Left forelimb (tissue), 1 donor: ENCODE measurements around the gene PIWIL4.
"Not testable (repeated sequence)": the region's sequence is repeated elsewhere in the genome, so short reads cannot be mapped to it uniquely, and the experiment has no call there.

Experiments used
- DNase-seq: peaks from one replicate; pipeline ENCODE4 v3.0.0-alpha.2; 2018; ENCODE audit warnings: low spot score

The PIWIL4 gene

DNA sequence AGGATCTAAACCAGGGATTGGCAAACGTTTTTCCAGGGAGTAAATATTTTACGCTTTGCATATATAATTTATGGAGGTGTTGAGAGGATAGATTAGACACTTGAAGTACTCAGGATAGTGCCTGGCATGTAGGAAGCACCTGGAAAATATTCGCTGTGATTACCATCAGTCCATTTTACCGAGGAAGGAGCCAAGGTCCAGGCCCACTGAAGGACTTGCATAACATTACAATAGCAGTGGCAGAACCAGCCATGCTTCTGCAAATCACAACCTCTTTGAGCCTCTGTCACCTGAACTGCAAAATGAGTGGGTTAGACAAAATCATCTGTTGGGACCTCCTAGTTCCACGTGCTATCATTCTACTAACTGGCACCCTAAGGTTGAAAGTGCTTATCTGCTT, 18.0 kb upstream of the PIWIL4 start:
- DNase-seq, result no peak

DNA sequence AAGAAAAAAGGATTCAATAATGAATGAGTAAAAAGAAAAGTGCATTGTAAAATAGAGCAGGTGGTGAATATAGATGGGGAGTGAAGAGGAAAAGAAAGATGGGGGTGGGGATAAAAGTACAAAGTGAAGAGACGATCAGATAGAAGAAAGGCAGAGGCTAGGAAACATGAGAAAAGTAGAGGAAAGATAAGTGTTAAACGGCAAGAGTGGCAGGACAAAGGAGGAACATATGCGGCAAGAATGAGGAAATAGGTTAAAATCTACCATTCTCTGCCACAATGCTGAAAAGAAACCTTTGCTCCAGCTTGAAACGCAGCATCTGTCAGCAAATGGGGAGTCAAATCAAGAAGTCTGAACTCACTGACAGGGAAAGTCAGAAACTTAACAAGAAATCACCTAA, 16.7 kb upstream of the PIWIL4 start:
- no peak for DNase-seq

GRCh38 chr11:94553938-94554337, 13.2 kb upstream of the PIWIL4 start:
- no peak for DNase-seq

- DNase-seq, result not testable (repeated sequence)
Observed at GRCh38 chr11:94555752-94556329, 11.3 kb upstream of the PIWIL4 start.

DNA sequence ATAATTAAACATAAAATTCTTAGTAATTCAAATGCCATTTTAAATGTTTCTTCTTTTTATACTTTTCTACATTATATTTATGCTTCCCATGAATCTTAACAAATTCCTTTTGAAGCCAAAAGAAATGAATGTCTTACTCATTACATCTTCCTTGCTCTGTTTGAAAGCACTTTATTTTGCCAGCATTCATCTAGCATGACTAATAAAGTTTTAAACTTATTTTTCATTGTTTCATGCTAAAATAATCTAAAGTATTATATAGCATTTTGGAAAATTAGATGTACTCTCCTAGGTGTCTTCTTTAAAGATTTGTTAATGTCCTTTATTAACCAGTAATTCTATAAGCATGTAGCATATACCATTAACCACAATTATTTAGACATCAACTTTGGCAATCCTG, 9.7 kb upstream of the PIWIL4 start:
- DNase-seq, result no peak

DNA sequence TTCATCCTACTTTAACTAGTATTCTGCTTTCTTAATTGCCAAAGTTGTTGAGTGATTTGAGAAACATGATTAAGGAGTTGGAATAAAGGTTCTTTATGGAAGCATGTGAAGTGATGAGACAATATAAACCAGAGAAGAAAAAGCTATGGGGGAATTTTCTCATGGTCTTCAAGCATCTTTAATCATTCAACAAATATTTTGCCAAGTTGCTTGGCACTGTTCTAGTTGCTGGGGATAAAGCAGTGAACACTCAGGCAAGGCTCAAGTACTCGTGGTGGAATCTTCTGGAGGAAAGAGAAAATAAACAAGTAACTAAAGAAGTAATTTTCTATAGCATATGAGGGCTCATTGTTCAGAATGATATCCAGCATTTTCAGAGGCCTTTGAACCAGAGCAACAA, 9.2 kb upstream of the PIWIL4 start:
- DNase-seq, result no peak

DNA sequence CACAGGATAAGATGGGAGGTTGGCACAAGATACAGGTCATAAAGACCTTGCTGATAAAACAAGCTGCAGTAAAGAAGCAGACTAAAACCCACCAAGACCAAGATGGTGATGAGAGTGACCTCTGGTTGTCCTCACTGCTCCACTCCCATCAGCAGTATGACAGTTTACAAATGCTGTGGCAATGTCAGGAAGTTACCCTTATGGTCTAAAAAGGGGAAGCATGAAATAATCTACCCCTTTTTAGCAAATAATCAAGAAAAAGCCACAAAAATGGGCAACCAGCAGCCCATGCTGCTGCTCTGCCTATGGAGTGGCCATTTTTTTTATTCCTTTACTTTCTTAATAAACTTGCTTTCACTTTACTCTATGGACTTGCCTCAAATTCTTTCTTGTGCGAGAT, 8.7 kb upstream of the PIWIL4 start:
- no peak for DNase-seq

GRCh38 chr11:94558932-94559331, 8.2 kb upstream of the PIWIL4 start:
- DNase-seq, result no peak

- no peak for DNase-seq
Observed at GRCh38 chr11:94559361-94559760, 7.8 kb upstream of the PIWIL4 start.

DNA sequence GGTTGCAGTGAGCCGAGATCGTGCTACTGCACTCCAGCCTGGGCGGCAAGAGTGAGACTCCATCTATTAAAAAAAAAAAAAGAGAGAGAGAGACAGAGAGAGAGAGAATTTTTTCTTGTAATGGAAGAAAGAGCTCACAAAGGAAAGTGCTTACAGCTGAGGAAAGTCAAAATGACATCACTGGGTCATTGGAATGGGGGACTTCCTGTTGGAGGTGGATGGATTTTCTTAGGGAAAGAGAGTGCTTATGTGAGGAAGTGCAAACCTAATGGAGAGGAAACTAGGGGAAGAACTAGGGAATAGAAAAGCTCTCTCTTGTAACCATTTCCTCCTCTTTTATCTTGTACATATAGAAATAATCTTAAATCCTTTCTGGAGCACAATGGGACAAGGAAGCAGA, 6.3 kb upstream of the PIWIL4 start:
- DNase-seq, result no peak

GRCh38 chr11:94563176-94563847, 3.9 kb upstream of the PIWIL4 start:
- no peak for DNase-seq

- DNase-seq, result no peak
Observed at GRCh38 chr11:94563848-94564467, 3.2 kb upstream of the PIWIL4 start.

DNA sequence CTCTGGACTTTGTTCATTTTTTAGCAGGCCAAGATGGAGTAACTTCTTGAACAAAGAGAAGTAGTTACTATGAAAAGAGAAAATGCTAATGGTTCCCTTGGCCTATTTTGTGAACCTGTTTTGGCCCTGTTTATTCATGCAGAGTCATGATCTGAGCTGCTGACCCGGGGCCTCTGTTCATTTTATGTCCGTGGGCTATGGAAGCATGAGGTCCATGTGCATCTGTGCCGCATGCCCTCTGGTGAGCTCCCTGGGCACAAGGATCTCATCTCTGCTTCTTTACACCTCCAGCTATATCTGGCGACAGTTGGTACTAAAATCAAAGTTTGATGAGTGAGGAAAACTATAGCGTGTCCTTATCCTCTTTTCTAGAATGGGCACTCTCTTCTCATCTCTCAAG, 1.0 kb downstream of the PIWIL4 start:
- DNase-seq, result no peak

- DNase-seq, result no peak
Observed at GRCh38 chr11:94568717-94569116, 1.5 kb downstream of the PIWIL4 start.

DNA sequence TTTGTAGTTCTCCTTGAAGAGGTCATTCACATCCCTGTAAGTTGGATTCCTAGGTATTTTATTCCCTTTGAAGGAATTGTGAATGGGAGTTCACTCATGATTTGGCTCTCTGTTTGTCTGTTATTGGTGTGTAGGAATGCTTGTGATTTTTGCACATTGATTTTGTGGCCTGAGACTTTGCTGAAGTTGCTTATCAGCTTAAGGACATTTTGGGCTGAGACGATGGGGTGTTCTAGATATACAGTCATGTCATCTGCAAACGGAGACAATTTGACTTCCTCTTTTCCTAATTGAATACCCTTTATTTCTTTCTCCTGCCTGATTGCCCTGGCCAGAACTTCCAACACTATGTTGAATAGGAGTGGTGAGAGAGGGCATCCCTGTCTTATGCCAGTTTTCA, 5.8 kb downstream of the PIWIL4 start:
- not testable (repeated sequence) for DNase-seq

DNA sequence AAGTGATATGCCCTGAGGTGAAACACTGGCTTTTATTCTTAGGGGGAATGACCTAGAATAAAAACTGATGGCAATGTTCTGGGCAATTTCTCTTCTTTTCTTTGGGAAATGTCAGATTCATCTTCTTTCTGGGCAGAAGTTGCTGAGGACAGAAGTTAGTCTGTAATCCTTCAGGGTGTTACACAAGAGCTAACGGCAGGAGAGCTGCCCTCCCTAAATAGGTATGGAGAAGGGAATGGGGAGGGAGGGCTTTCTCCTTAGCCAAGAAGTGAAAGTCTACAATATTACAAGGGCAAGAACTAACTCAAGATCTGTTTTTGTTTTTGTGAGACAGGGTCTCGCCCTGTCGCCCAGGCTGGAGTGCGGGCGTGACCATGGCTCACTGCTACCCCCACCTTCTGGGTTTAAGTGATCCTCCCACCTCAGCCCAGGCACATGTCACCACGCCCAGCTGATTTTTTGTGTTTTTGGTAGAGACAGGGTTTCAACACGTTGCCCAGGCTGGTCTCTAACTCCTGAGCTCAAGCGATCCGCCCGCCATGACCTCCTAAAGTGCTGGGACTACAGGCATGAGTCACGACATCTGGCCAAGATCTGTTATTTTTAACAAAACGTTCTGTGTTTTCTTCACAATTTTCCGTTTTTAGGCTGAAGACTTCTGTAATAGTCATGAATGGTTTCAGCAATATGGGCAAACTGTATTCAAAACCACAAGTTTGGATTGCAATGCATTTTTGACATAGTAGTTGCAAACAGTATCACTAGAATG, 7.2 kb downstream of the PIWIL4 start:
- no peak for DNase-seq

DNA sequence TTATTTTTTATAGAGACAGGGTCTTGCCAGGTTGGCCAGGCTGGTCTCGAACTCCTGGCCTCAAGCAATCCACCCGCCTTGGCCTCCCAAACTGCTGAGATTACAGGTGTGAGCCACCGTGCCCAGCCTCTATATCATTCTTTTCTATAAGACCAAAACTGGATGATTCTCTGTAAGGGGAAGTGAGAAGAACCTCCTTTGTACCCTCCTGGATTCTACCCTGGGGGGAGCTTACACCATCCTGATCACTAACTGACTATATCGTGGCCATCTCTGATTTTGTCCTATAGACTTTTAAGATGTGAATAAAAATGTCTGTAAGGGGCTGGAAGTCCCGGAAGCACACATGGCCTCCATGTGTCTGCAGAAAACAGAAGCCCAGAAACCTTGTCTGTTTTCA, 9.1 kb downstream of the PIWIL4 start:
- no peak for DNase-seq

- no peak for DNase-seq
Observed at GRCh38 chr11:94577841-94578240, 10.7 kb downstream of the PIWIL4 start.

DNA sequence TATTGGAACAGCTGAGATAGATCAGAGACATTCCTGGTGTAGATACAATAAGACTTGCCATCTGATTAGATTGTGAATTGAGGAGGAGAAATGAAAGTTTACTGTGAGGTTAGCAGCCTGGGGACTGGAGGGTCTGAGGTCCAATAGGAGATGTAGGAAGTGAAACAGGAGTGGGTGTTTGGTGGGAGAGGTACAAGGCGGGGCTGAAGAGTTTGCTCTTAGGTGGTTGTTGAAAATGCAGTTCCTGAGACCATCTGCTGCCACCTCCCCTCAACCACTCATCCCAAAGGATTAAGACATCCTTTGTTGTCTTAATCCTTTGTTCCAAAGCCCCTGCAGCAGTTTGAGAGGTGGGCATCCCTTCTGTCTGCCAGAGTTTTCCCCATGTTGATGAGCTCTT, 14.8 kb downstream of the PIWIL4 start:
- DNase-seq, result no peak

DNA sequence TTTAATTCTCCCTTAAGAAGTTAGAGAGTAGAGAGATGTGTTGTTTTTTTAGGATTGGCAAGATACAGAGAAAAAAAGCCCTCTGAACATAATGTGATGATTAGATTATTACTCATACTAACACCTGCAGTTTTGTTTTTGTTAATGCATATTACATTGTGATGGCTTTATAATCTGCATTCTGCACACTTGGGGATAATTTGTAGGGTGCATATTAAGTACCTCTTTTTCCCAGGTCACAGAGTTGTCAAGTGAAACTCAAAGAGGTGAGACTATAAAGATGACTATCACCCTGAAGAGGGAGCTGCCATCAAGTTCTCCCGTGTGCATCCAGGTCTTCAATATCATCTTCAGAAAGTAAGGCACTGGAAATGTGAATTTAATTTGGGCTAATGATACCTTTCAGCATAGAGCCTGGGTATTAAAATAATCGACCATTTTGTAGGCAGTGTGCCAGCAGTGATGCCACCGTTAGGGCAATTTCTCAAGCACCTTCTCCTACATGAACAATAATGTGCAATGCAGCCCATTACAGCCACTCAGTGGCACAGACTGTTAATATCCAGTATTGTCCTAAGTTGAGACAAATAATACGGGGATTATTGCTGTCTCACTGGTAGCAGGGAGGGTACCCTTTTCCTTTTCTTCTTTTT, 16.2 kb downstream of the PIWIL4 start:
- DNase-seq, result no peak

DNA sequence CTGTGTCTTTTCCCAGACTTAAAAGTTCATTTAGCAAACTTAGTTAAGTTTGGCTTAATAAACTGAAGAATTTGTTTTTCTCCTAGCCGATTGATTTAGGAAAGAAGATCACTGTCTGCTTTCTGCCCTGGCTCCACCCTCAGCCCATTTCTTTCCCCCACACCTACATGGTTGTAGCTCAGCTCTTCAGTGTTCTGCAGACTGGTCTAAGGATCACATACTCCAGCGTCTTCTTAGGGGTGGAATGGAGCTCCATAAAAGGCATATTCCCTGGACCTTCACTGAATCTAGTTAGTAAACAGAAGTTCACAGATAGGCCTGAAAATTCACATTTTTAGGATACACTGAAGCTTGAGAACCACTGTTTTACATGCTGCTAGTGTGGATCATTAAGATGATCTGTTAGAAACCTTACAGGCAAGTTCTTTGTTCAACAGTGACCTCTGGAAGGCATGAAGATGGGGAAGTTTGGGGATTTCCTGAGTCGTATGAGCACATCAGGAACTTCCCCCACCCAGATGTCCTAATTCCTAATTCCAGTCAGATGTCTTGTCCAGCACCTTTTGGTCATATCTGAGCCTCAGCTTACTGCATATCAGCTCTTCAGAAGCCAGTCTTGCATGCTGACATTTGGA, 16.8 kb downstream of the PIWIL4 start:
- DNase-seq, result no peak

DNA sequence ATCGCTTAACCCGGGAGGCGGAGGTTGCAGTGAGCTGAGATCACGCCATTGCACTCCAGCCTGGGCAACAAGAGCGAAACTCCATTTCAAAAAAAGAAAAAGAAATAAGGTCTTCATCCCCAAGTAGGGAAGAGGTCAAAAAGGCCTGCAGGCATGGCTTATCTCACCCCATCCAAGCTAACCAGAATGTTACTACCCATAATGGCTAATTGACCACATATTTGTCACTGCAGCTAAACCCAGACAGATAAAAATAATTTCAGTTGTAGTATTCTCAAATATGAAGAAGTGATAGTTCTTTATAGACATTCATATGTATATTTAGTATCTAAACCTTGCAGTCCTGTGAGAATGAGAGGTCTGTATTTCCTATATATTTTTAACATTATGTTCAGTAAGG, 17.8 kb downstream of the PIWIL4 start:
- no peak for DNase-seq
